ENCODE measurements around the gene RABGAP1L. TPM values are rescaled to one million over a fixed set of nuclear protein-coding genes. Genes with fewer than 3 reads are reported as not detected.

RABGAP1L gene
- total and polyA plus RNA-seq, 10 of the 15 experiments (the other 5 are each of a cell fraction or from before 2014, with no cell fraction given) = 5.8 to 194 (median 113) TPM

DNA sequence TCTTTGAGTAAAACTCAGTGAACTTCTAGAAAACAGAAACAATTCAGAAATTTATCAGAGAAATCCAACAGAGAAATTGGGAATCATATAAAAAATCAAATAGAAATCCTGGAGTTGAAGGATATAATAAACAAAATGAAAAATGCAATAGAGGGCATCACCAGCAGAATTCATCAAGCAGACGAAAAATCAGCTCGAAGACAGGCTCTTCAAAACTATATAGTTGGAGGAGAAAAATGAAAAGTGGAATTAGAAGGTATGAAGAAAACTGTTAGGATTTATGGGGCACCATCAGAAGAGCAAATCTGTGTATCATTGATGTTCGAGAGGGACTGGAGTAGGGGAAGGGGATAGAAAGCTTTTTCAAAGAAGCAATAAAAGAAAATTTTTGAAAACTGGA, 167.0 kb downstream of the RABGAP1L start (continued):
- TF ChIP-seq, protein P1, sequence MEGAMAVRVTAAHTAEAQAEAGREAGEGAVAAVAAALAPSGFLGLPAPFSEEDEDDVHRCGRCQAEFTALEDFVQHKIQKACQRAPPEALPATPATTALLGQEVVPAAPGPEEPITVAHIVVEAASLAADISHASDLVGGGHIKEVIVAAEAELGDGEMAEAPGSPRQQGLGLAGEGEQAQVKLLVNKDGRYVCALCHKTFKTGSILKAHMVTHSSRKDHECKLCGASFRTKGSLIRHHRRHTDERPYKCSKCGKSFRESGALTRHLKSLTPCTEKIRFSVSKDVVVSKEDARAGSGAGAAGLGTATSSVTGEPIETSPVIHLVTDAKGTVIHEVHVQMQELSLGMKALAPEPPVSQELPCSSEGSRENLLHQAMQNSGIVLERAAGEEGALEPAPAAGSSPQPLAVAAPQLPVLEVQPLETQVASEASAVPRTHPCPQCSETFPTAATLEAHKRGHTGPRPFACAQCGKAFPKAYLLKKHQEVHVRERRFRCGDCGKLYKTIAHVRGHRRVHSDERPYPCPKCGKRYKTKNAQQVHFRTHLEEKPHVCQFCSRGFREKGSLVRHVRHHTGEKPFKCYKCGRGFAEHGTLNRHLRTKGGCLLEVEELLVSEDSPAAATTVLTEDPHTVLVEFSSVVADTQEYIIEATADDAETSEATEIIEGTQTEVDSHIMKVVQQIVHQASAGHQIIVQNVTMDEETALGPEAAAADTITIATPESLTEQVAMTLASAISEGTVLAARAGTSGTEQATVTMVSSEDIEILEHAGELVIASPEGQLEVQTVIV (IDR thresholded peaks at IDR 0.05; ENCODE audit: borderline replicate concordance, partially characterized antibody) = no peak
- TF ChIP-seq ZSCAN29 (IDR thresholded peaks at IDR 0.05) (no peak), ZNF24 (IDR thresholded peaks at IDR 0.05) (no peak)

DNA sequence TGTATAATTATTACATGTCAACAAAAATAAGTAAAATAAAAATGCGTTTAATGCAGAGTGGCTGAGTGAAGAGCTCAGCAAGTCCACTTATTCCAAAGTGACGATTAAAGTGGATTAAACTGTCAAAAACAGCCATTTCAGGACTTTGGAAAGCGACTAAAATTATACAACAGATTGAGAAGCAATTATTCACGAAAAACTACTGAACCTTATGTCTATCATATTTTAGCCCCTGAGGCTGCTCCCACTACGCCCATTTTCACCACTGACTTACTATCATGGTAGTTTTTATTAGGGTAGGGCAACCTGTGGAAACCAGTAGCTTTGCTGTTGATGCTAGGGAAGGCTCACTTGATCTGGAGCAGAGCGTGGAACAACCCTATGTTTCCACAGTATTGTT, 174.1 kb downstream of the RABGAP1L start:
- Histone ChIP-seq H3K9me3 (replicated peaks; ENCODE audit: control insufficient read depth, insufficient read depth, low read length) (no peaks in the 10 kb centered on the region), H4K20me1 (ENCODE audit: control insufficient read depth, insufficient read depth) (no peaks in the 10 kb centered on the region), H3K36me3 (ENCODE audit: control insufficient read depth in 2 of 2, insufficient read depth in 2 of 2, low read length in 1 of 2) (0 out of 4 replicates have a peak, but pooled peaks cover 0 to 3% of the 10 kb centered on the region in 2 experiments), H3K4me2 (ENCODE audit: control insufficient read depth, insufficient read depth) (no peak overlapping the region), H3K27ac (ENCODE audit: control insufficient read depth, insufficient read depth) (no peak overlapping the region), H3K4me1 (ENCODE audit: control insufficient read depth, insufficient read depth, low read length) (no peaks in the 10 kb centered on the region), H3K27me3 (replicated peaks in 1 of 2; ENCODE audit: control insufficient read depth in 2 of 2, insufficient read depth in 2 of 2, low read length in 1 of 2) (no peaks in the 10 kb centered on the region), H3K79me2 (ENCODE audit: control insufficient read depth, insufficient read depth, low read length) (no peaks in the 10 kb centered on the region), H2AFZ (ENCODE audit: control insufficient read depth, low read depth, low read length) (no peak overlapping the region), H3K9ac (ENCODE audit: control insufficient read depth, insufficient read depth, low read length) (no peak overlapping the region), H3K4me3 (no peak overlapping the region)
- POLR2A ChIA-PET = no interaction called here
- CTCF ChIA-PET = interaction anchor here (1.1 kb wide), 1 partner anchor 71 kb away, joined by 3 read pairs; no protein-coding TSS in a partner anchor
- intact Hi-C loops (cut with micrococcal nuclease; ENCODE audit: unreplicated experiment) (no loop called here), in situ Hi-C loops (cut with MboI) (no loop called here)
- no TSS peak for BruUV-seq (replicated peaks)
- over 99% methylated on average over 6 of the region's 6 CpGs for WGBS (ENCODE audit: insufficient coverage, insufficient replicate concordance, low lambda C conversion rate, missing lambda C conversion rate)
- no peak for TF ChIP-seq NR2F1 (conservative IDR thresholded peaks at IDR 0.05)
- TF ChIP-seq TCF7 (IDR thresholded peaks at IDR 0.05; ENCODE audit: borderline replicate concordance) = no peak
- TF ChIP-seq, protein P2, sequence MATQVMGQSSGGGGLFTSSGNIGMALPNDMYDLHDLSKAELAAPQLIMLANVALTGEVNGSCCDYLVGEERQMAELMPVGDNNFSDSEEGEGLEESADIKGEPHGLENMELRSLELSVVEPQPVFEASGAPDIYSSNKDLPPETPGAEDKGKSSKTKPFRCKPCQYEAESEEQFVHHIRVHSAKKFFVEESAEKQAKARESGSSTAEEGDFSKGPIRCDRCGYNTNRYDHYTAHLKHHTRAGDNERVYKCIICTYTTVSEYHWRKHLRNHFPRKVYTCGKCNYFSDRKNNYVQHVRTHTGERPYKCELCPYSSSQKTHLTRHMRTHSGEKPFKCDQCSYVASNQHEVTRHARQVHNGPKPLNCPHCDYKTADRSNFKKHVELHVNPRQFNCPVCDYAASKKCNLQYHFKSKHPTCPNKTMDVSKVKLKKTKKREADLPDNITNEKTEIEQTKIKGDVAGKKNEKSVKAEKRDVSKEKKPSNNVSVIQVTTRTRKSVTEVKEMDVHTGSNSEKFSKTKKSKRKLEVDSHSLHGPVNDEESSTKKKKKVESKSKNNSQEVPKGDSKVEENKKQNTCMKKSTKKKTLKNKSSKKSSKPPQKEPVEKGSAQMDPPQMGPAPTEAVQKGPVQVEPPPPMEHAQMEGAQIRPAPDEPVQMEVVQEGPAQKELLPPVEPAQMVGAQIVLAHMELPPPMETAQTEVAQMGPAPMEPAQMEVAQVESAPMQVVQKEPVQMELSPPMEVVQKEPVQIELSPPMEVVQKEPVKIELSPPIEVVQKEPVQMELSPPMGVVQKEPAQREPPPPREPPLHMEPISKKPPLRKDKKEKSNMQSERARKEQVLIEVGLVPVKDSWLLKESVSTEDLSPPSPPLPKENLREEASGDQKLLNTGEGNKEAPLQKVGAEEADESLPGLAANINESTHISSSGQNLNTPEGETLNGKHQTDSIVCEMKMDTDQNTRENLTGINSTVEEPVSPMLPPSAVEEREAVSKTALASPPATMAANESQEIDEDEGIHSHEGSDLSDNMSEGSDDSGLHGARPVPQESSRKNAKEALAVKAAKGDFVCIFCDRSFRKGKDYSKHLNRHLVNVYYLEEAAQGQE (IDR thresholded peaks at IDR 0.05; ENCODE audit: low read depth, low read length) = 0 out of 2 replicates have a peak, but pooled peaks have one; percentile 10
- FAIRE-seq = no peak
- ATAC-seq = no peak
- RAD21 ChIA-PET (ENCODE audit: unreplicated experiment) = no interaction called here
- no peak for DNase-seq (ENCODE audit: low read depth, low spot score)
- SMC1A ChIA-PET (ENCODE audit: uncharacterized antibody, unreplicated experiment) = interaction anchor here (1.1 kb wide), 1 partner anchor 20 kb away, joined by 4 read pairs; no protein-coding TSS in a partner anchor

All from GM12878 (cell line).